NCI-H187 treated with DMSO at 0.1 percent for 48 hours (cell line): Measurements from ENCODE around the gene KCMF1.

Source experiments
- DNase-seq: peaks from one replicate; lab custom pipeline; 2025; lab: John Stamatoyannopoulos, UW

KCMF1 gene

GRCh38 chr2:85024372-85025047 lies 53.5 kb downstream of the KCMF1 start:
- no peak for DNase-seq

GRCh38 chr2:85032621-85033020 lies 61.7 kb downstream of the KCMF1 start:
- DNase-seq = no peak

- no peak for DNase-seq
These were observed 62.4 kb downstream of the KCMF1 start for GRCh38 chr2:85033388-85033787.

- no peak for DNase-seq
These were observed 63.2 kb downstream of the KCMF1 start for GRCh38 chr2:85034158-85034557.

GRCh38 chr2:85037622-85038021 lies 66.7 kb downstream of the KCMF1 start:
- DNase-seq = no peak

- no peak for DNase-seq
These were observed 71.4 kb downstream of the KCMF1 start for GRCh38 chr2:85042330-85042729.

GRCh38 chr2:85048534-85048933 lies 77.6 kb downstream of the KCMF1 start:
- DNase-seq = no peak

- DNase-seq = no peak
These were observed 78.3 kb downstream of the KCMF1 start for GRCh38 chr2:85049236-85049635.

- DNase-seq = no peak
These were observed 82.8 kb downstream of the KCMF1 start for GRCh38 chr2:85053802-85054201.

GRCh38 chr2:85057226-85057962 lies 86.4 kb downstream of the KCMF1 start:
- DNase-seq = no peak

GRCh38 chr2:85061896-85062295 lies 90.9 kb downstream of the KCMF1 start:
- no peak for DNase-seq

GRCh38 chr2:85062565-85062964 lies 91.6 kb downstream of the KCMF1 start:
- DNase-seq = no peak

- DNase-seq = no peak
These were observed 93.1 kb downstream of the KCMF1 start for GRCh38 chr2:85063981-85064599.

- no peak for DNase-seq
These were observed 94.1 kb downstream of the KCMF1 start for GRCh38 chr2:85064927-85065577.

GRCh38 chr2:85066006-85066740 lies 95.2 kb downstream of the KCMF1 start:
- DNase-seq = no peak

- no peak for DNase-seq
These were observed 96.0 kb downstream of the KCMF1 start for GRCh38 chr2:85066874-85067351.

GRCh38 chr2:85071096-85071495 lies 100.1 kb downstream of the KCMF1 start:
- no peak for DNase-seq

- no peak for DNase-seq
These were observed 102.1 kb downstream of the KCMF1 start for GRCh38 chr2:85073033-85073432.

GRCh38 chr2:85076618-85077274 lies 105.8 kb downstream of the KCMF1 start:
- no peak for DNase-seq

GRCh38 chr2:85077859-85078419 lies 107.0 kb downstream of the KCMF1 start:
- DNase-seq = no peak

- DNase-seq = no peak
These were observed 107.6 kb downstream of the KCMF1 start for GRCh38 chr2:85078536-85078935.
